ENCODE data around the gene FGF14.

DNA sequence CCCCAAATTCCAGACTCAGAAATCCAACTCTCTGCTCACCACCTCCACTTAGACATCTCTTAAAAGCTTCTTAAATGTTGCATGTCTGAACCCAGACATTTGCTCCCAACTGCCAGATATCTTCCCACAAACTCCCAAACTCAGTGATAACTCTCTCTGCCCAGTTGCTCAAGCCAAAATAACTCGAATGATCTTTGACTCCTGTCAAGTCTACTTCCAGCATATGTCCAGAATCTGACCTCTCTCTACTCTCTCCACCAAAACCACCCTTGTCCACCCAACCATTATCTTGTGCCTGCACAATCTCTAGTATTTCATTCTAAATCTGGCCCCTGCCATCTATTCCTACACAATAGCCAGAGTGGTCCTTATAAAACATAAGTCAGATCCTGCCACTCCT is 99.3 kb downstream of the FGF14 start:
- TF ChIP-seq POLR2A (IDR thresholded peaks at IDR 0.05) (no peak), POLR2AphosphoS5 (IDR thresholded peaks at IDR 0.05) (no peak), EP300 (IDR thresholded peaks at IDR 0.05) (no peak)
- TF ChIP-seq, protein P1, sequence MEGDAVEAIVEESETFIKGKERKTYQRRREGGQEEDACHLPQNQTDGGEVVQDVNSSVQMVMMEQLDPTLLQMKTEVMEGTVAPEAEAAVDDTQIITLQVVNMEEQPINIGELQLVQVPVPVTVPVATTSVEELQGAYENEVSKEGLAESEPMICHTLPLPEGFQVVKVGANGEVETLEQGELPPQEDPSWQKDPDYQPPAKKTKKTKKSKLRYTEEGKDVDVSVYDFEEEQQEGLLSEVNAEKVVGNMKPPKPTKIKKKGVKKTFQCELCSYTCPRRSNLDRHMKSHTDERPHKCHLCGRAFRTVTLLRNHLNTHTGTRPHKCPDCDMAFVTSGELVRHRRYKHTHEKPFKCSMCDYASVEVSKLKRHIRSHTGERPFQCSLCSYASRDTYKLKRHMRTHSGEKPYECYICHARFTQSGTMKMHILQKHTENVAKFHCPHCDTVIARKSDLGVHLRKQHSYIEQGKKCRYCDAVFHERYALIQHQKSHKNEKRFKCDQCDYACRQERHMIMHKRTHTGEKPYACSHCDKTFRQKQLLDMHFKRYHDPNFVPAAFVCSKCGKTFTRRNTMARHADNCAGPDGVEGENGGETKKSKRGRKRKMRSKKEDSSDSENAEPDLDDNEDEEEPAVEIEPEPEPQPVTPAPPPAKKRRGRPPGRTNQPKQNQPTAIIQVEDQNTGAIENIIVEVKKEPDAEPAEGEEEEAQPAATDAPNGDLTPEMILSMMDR (IDR thresholded peaks at IDR 0.05), result no peak
